Liver (tissue), 9 donors: ENCODE measurements around the gene XRN1. TPM values are rescaled to one million over a fixed set of nuclear protein-coding genes. Genes with fewer than 3 reads are reported as not detected.

ENCODE experiments used
- DNase-seq: peaks from one replicate; pipeline ENCODE4 v3.0.0-alpha.2; 2017; ENCODE audit warnings: low spot score
- H3K27ac ChIP-seq, 2 donors: one replicate each; pipeline ENCODE4 v1.7.0; 2013; ENCODE audit warnings: inconsistent platforms in 2 of 2, low read length in 2 of 2, control low read depth in 1 of 2, low read depth in 1 of 2, mild to moderate bottlenecking in 1 of 2
- H3K27me3 ChIP-seq, 4 donors: one replicate each; pipeline versions ENCODE4 v1.6.1 to v1.7.0; 2013; ENCODE audit warnings: low read length in 3 of 4, inconsistent platforms in 1 of 4, mild to moderate bottlenecking in 1 of 4, moderate library complexity in 1 of 4; ENCODE audit not compliant: control insufficient read depth in 4 of 4, insufficient read depth in 4 of 4
- H3K36me3 ChIP-seq, 4 donors: one replicate each; pipeline versions ENCODE4 v1.6.1 to v1.7.0; 2013; ENCODE audit warnings: low read length in 3 of 4, mild to moderate bottlenecking in 3 of 4, low read depth in 1 of 4, moderate library complexity in 1 of 4; ENCODE audit not compliant: control insufficient read depth in 4 of 4, insufficient read depth in 3 of 4
- H3K4me1 ChIP-seq, 4 donors: one replicate each; pipeline versions ENCODE4 v1.6.1 to v1.7.0; 2013; ENCODE audit warnings: low read length in 3 of 4, mild to moderate bottlenecking in 3 of 4, moderate library complexity in 1 of 4; ENCODE audit not compliant: control insufficient read depth in 4 of 4, insufficient read depth in 4 of 4
- H3K4me3 ChIP-seq, 3 donors: one replicate each; pipeline versions ENCODE4 v1.6.1 to v1.7.0; 2013; ENCODE audit warnings: low read length in 3 of 3, control low read depth in 1 of 3, low read depth in 1 of 3, mild to moderate bottlenecking in 1 of 3
- H3K9ac ChIP-seq, 2 donors: one replicate each; pipeline ENCODE4 v1.7.0; 2013; ENCODE audit warnings: low read length in 2 of 2, mild to moderate bottlenecking in 2 of 2, moderate library complexity in 2 of 2, control low read depth in 1 of 2, low read depth in 1 of 2
- H3K9me3 ChIP-seq, 4 donors: one replicate each; pipeline versions ENCODE4 v1.6.1 to v1.7.0; 2013; ENCODE audit warnings: low read length in 3 of 4; ENCODE audit not compliant: control insufficient read depth in 4 of 4
- CTCF ChIP-seq: fragments of 150-350 bp; IDR thresholded peaks from 2 replicates; pipeline ENCODE4 v1.5.1; 2017; ENCODE audit warnings: improper control_type of control experiment, low read depth, low read length; ENCODE audit not compliant: missing input control
- EGR1 ChIP-seq, 2 donors: IDR thresholded peaks; 2 replicates each; pipeline ENCODE4 v1.6.1; 2016 to 2018; ENCODE audit warnings: antibody characterized with exemption in 2 of 2, low read depth in 2 of 2
- FOXA1 ChIP-seq: IDR thresholded peaks from 2 replicates; pipeline ENCODE4 v1.6.1; 2016; ENCODE audit warnings: antibody characterized with exemption
- FOXA2 ChIP-seq: IDR thresholded peaks from 2 replicates; pipeline ENCODE4 v1.6.1; 2016; ENCODE audit warnings: antibody characterized with exemption
- GABPA ChIP-seq, 2 donors: IDR thresholded peaks in 1 of 2; conservative IDR thresholded peaks in 1 of 2; 2 replicates each; pipeline ENCODE4 v1.6.1; 2016; ENCODE audit warnings: antibody characterized with exemption in 2 of 2, mild to moderate bottlenecking in 1 of 2, moderate library complexity in 1 of 2
- HNF4A ChIP-seq, 2 donors: conservative IDR thresholded peaks; 2 replicates each; pipeline ENCODE4 v1.6.1; 2016; ENCODE audit warnings: antibody characterized with exemption in 2 of 2, mild to moderate bottlenecking in 2 of 2
- JUND ChIP-seq, 2 donors: IDR thresholded peaks; 2 replicates each; pipeline ENCODE4 v1.6.1; 2016; ENCODE audit warnings: antibody characterized with exemption in 2 of 2
- RAD21 ChIP-seq, 2 donors: IDR thresholded peaks; 2 replicates each; pipeline ENCODE4 v1.6.1; 2016; ENCODE audit warnings: antibody characterized with exemption in 2 of 2, mild to moderate bottlenecking in 2 of 2
- REST ChIP-seq: IDR thresholded peaks from 2 replicates; pipeline ENCODE4 v1.6.1; 2016; ENCODE audit warnings: antibody characterized with exemption, mild to moderate bottlenecking
- SP1 ChIP-seq: IDR thresholded peaks from 2 replicates; pipeline ENCODE4 v1.6.1; 2018; ENCODE audit warnings: antibody characterized with exemption, mild to moderate bottlenecking
- TAF1 ChIP-seq: conservative IDR thresholded peaks from 2 replicates; pipeline ENCODE4 v1.6.1; 2016; ENCODE audit warnings: antibody characterized with exemption, mild to moderate bottlenecking
- YY1 ChIP-seq: IDR thresholded peaks from 2 replicates; pipeline ENCODE4 v1.6.1; 2016; ENCODE audit warnings: antibody characterized with exemption, mild to moderate bottlenecking
- ZBTB33 ChIP-seq: IDR thresholded peaks from 2 replicates; pipeline ENCODE4 v1.6.1; 2016; ENCODE audit warnings: antibody characterized with exemption
- WGBS: extraction: QIAGEN DNeasy Blood & Tissue Kit; methylation state at CpG from one replicate; pipeline ENCODE4 v1.1.7; 2013; 5-methylcytosine and 5-hydroxymethylcytosine counted together
- polyA plus RNA-seq, 2 donors: library from polyadenylated mRNA; stranded (reverse) in 1 of 2; unstranded in 1 of 2; fragments of 200-250 nt in 1 of 2; fragments of >200 nt in 1 of 2; fragmentation: Nextera tagmentation in 1 of 2; extraction: Ambion mirVana in 1 of 2; gene quantifications; one replicate each; pipeline versions ENCODE4 v1.2.1 to v1.2.3, GENCODE V29; 2013 to 2015
- total RNA-seq, 2 donors: library from RNA; depleted of rRNA; stranded (reverse); fragments of >200 nt; gene quantifications; one replicate each; pipeline ENCODE4 v1.2.3, GENCODE V29; 2014
- donor health status: healthy.
- donor health status: healthy.
- donor health status: healthy.
- donor health status: healthy.
- donor health status: healthy.

Gene XRN1
- total and polyA plus RNA-seq, 4 donors: 4.3 to 41.4 (median 25.9) TPM

GRCh38 chr3:142319912-142320311 lies 127.9 kb downstream of the XRN1 start:
- over 99% methylated on average over 3 of the region's 3 CpGs for WGBS
- Histone ChIP-seq H3K4me1 (peaks cover 0 to 3% (median 2%) of the 10 kb centered on the region in 4 donors), H3K27ac (no peak overlapping the region), H3K9ac (no peak overlapping the region), H3K9me3 (no peaks in the 10 kb centered on the region), H3K36me3 (peaks cover 2 to 24% (median 10%) of the 10 kb centered on the region in 4 donors), H3K4me3 (no peak overlapping the region), H3K27me3 (no peaks in the 10 kb centered on the region)
- no peak for DNase-seq
- no peak for TF ChIP-seq HNF4A (conservative IDR thresholded peaks at IDR 0.05)
- TF ChIP-seq FOXA2: no peak
- no peak for TF ChIP-seq JUND (IDR thresholded peaks at IDR 0.05)
- TF ChIP-seq YY1: no peak
- TF ChIP-seq TAF1: no peak
- no peak for TF ChIP-seq REST
- TF ChIP-seq ZBTB33: no peak
- no peak for TF ChIP-seq FOXA1
- no peak for TF ChIP-seq CTCF

DNA sequence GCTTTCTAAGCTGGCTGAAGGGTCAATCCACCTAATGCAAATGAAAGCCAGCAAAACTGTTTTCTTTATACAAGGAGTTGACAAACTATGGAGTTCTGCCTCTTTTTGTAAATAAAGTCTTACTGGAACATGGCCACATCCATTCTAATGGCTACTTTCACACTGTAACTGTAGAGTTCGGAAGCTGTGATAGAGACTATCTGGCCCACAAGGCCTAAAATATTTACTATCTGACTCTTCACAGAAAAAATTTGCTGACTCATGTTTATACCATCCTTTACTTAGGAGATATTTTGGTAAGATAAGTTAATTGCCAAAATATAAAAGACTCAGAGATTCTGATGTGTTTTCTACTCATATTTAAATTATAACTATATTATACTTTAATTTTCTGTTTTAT lies 128.7 kb downstream of the XRN1 start:
- TF ChIP-seq EGR1 (IDR thresholded peaks at IDR 0.05; ENCODE audit: low read depth in 2 of 2) (no peak), FOXA2 (no peak), HNF4A (conservative IDR thresholded peaks at IDR 0.05) (no peak), SP1 (no peak), GABPA (IDR thresholded peaks at IDR 0.05 in 1 of 2, conservative IDR thresholded peaks at IDR 0.05 in 1 of 2) (no peak), TAF1 (no peak), RAD21 (IDR thresholded peaks at IDR 0.05) (no peak)
- H3K9ac ChIP-seq: no peak overlapping the region
- H3K27me3 ChIP-seq: no peaks in the 10 kb centered on the region
- H3K9me3 ChIP-seq: no peaks in the 10 kb centered on the region
- no peak for DNase-seq
- H3K27ac ChIP-seq: no peak overlapping the region
- no peak overlapping the region for H3K4me3 ChIP-seq
- WGBS: 56% methylated on average over 1 of the region's 1 CpG
- peaks cover 0 to 3% (median 2%) of the 10 kb centered on the region in 4 donors for H3K4me1 ChIP-seq
- H3K36me3 ChIP-seq: peaks cover 2 to 22% (median 10%) of the 10 kb centered on the region in 4 donors
